Mesenchymal stem cell (in vitro differentiated cells and primary cell): ENCODE data around the gene CAVIN3.
"Not testable (repeated sequence)": the region's sequence is repeated elsewhere in the genome, so short reads cannot be mapped to it uniquely, and the experiment has no call there.

Experiments used
- DNase-seq: peaks from one replicate; pipeline ENCODE4 v3.0.0-alpha.2; 2013
- H2AFZ ChIP-seq: one replicate; pipeline ENCODE4 v1.6.1; 2013; ENCODE audit warnings: low read depth, mild to moderate bottlenecking, control low read depth, inconsistent platforms, low read length, moderate library complexity
- H2AK5ac ChIP-seq: 2 replicates; pipeline ENCODE4 v1.6.1; 2013; ENCODE audit warnings: low read length, moderate library complexity, mild to moderate bottlenecking, inconsistent platforms; ENCODE audit not compliant: severe bottlenecking
- H2BK120ac ChIP-seq: one replicate; pipeline ENCODE4 v1.6.1; 2013; ENCODE audit warnings: low read depth, mild to moderate bottlenecking, inconsistent platforms, low read length, moderate library complexity
- H2BK12ac ChIP-seq, 2 experiments: one replicate each; pipeline ENCODE4 v1.6.1; 2013; ENCODE audit warnings: inconsistent platforms in 2 of 2, low read length in 2 of 2, mild to moderate bottlenecking in 2 of 2, moderate library complexity in 2 of 2, control low read depth in 1 of 2
- H2BK15ac ChIP-seq: one replicate; pipeline ENCODE4 v1.6.1; 2013; ENCODE audit warnings: mild to moderate bottlenecking, low read depth, inconsistent platforms; ENCODE audit not compliant: poor library complexity, severe bottlenecking
- H2BK5ac ChIP-seq: 2 replicates; pipeline ENCODE4 v1.6.1; 2013; ENCODE audit warnings: low read depth, mild to moderate bottlenecking, low read length, control low read depth, inconsistent platforms; ENCODE audit not compliant: poor library complexity, severe bottlenecking
- H3K14ac ChIP-seq, 2 experiments: one replicate each; pipeline ENCODE4 v1.6.1; 2013; ENCODE audit warnings: inconsistent platforms in 2 of 2, low read length in 2 of 2, control low read depth in 1 of 2, mild to moderate bottlenecking in 1 of 2, moderate library complexity in 1 of 2
- H3K18ac ChIP-seq, 2 experiments: one replicate each; pipeline ENCODE4 v1.6.1; 2013; ENCODE audit warnings: inconsistent platforms in 2 of 2, low read length in 2 of 2, control low read depth in 1 of 2, low read depth in 1 of 2, mild to moderate bottlenecking in 1 of 2
- H3K23ac ChIP-seq, 2 experiments: one replicate each; pipeline ENCODE4 v1.6.1; 2013; ENCODE audit warnings: inconsistent platforms in 2 of 2, low read length in 2 of 2, mild to moderate bottlenecking in 2 of 2, moderate library complexity in 2 of 2, control low read depth in 1 of 2
- H3K27ac ChIP-seq: 2 replicates; pipeline ENCODE4 v1.5.1; 2013; ENCODE audit warnings: mild to moderate bottlenecking, moderate library complexity, low read length, control low read depth, inconsistent platforms; ENCODE audit not compliant: poor library complexity, severe bottlenecking
- H3K27me3 ChIP-seq, 2 experiments: 2 replicates each; pipeline versions ENCODE4 v1.6.1 to v1.7.0; 2013; ENCODE audit warnings: low read length in 2 of 2, mild to moderate bottlenecking in 2 of 2, moderate library complexity in 2 of 2, control low read depth in 1 of 2, inconsistent platforms in 1 of 2; ENCODE audit not compliant: control insufficient read depth in 1 of 2, insufficient read depth in 1 of 2
- H3K36me3 ChIP-seq, 2 experiments: 2 replicates each; pipeline versions ENCODE4 v1.6.1 to v1.7.0; 2013; ENCODE audit warnings: low read length in 2 of 2, control low read depth in 1 of 2, inconsistent platforms in 1 of 2, low read depth in 1 of 2, mild to moderate bottlenecking in 1 of 2; ENCODE audit not compliant: insufficient read depth in 2 of 2, control insufficient read depth in 1 of 2
- H3K4ac ChIP-seq, 2 experiments: one replicate each; pipeline ENCODE4 v1.6.1; 2013; ENCODE audit warnings: inconsistent platforms in 2 of 2, low read length in 2 of 2, mild to moderate bottlenecking in 2 of 2, moderate library complexity in 2 of 2, control low read depth in 1 of 2, low read depth in 1 of 2
- H3K4me1 ChIP-seq: 2 replicates; pipeline ENCODE4 v1.6.1; 2013; ENCODE audit warnings: low read depth, low read length, control low read depth; ENCODE audit not compliant: control insufficient read depth, insufficient read depth
- H3K4me2 ChIP-seq: 2 replicates; pipeline ENCODE4 v1.6.1; 2013; ENCODE audit warnings: low read length, mild to moderate bottlenecking, inconsistent platforms; ENCODE audit not compliant: poor library complexity, severe bottlenecking
- H3K4me3 ChIP-seq, 2 experiments: 2 replicates each; pipeline versions ENCODE4 v1.5.1 to v1.7.0; 2013; ENCODE audit warnings: low read length in 2 of 2, mild to moderate bottlenecking in 2 of 2, control low read depth in 1 of 2, low read depth in 1 of 2; ENCODE audit not compliant: insufficient read depth in 1 of 2
- H3K79me1 ChIP-seq: replicated peaks from 2 replicates; pipeline ENCODE4 v1.6.1; 2013; ENCODE audit warnings: mild to moderate bottlenecking, control low read depth, low read length, inconsistent platforms; ENCODE audit not compliant: poor library complexity, severe bottlenecking
- H3K9ac ChIP-seq: 2 replicates; pipeline ENCODE4 v1.7.0; 2013; ENCODE audit warnings: mild to moderate bottlenecking, low read length, moderate library complexity
- H3K9me3 ChIP-seq: 2 replicates; pipeline ENCODE4 v1.7.0; 2013; ENCODE audit warnings: mild to moderate bottlenecking, low read length; ENCODE audit not compliant: control insufficient read depth
- H4K8ac ChIP-seq: one replicate; pipeline ENCODE4 v1.6.1; 2013; ENCODE audit warnings: inconsistent platforms, mild to moderate bottlenecking, low read length, moderate library complexity
- H4K91ac ChIP-seq: one replicate; pipeline ENCODE4 v1.6.1; 2013; ENCODE audit warnings: mild to moderate bottlenecking, low read length, inconsistent platforms
- WGBS: methylation state at CpG from one replicate; pipeline ENCODE4 v1.1.7; 2013; ENCODE audit warnings: mixed read lengths; 5-methylcytosine and 5-hydroxymethylcytosine counted together

CAVIN3 gene

GRCh38 chr11:6280809-6281208, 39.5 kb downstream of the CAVIN3 start:
- not testable (repeated sequence) for H3K14ac ChIP-seq

GRCh38 chr11:6273188-6273587, 47.1 kb downstream of the CAVIN3 start:
- no peaks in the 10 kb centered on the region for H3K36me3 ChIP-seq
- peaks cover 8% of the 10 kb centered on the region for H3K9me3 ChIP-seq
- H4K91ac ChIP-seq, result no peak overlapping the region
- no peak overlapping the region for H3K14ac ChIP-seq
- H2BK5ac ChIP-seq, result no peak overlapping the region
- WGBS, result 28% methylated on average over 4 of the region's 4 CpGs
- H3K27me3 ChIP-seq, result no peaks in the 10 kb centered on the region
- no peak overlapping the region for H2BK120ac ChIP-seq
- no peak overlapping the region for H2BK12ac ChIP-seq
- H3K23ac ChIP-seq, result no peak overlapping the region
- H4K8ac ChIP-seq, result no peak overlapping the region
- no peak overlapping the region for H3K18ac ChIP-seq
- no peaks in the 10 kb centered on the region for H3K79me1 ChIP-seq
- no peak overlapping the region for H3K4me3 ChIP-seq
- no peak overlapping the region for H3K27ac ChIP-seq
- DNase-seq, result no peak
- no peaks in the 10 kb centered on the region for H3K4me1 ChIP-seq
- no peak overlapping the region for H2AFZ ChIP-seq
- no peak overlapping the region for H2BK15ac ChIP-seq
- H3K4me2 ChIP-seq, result no peak overlapping the region
- H3K4ac ChIP-seq, result no peak overlapping the region
- no peak overlapping the region for H2AK5ac ChIP-seq
- H3K9ac ChIP-seq, result no peak overlapping the region

More at GRCh38 chr11:6280809-6281208, 39.5 kb downstream of the CAVIN3 start:
- H2AK5ac ChIP-seq, H3K23ac ChIP-seq, H3K4me3 ChIP-seq, H2BK120ac ChIP-seq, H3K9me3 ChIP-seq, H3K4me2 ChIP-seq, H3K18ac ChIP-seq, H2BK15ac ChIP-seq, H2BK12ac ChIP-seq, H4K8ac ChIP-seq, H3K4me1 ChIP-seq, H3K9ac ChIP-seq, H3K4ac ChIP-seq, H2BK5ac ChIP-seq, H2AFZ ChIP-seq, H4K91ac ChIP-seq, H3K27ac ChIP-seq, H3K36me3 ChIP-seq, DNase-seq, H3K79me1 ChIP-seq: not testable (repeated sequence)
- peaks cover 10 to 15% of the 10 kb centered on the region in 2 experiments for H3K27me3 ChIP-seq
- WGBS, result 49% methylated on average over 7 of the region's 7 CpGs

- H3K27me3 ChIP-seq, result no peaks in the 10 kb centered on the region
- H4K8ac ChIP-seq, result no peak overlapping the region
- H3K36me3 ChIP-seq, result no peaks in the 10 kb centered on the region
- H2BK120ac ChIP-seq, result no peak overlapping the region
- H3K4me2 ChIP-seq, result no peak overlapping the region
- peaks cover 3% of the 10 kb centered on the region for H3K9me3 ChIP-seq
- WGBS, result 51% methylated on average over 3 of the region's 3 CpGs
- H3K4ac ChIP-seq, result no peak overlapping the region
- no peak for DNase-seq
- no peaks in the 10 kb centered on the region for H3K79me1 ChIP-seq
- no peak overlapping the region for H4K91ac ChIP-seq
- no peak overlapping the region for H3K9ac ChIP-seq
- no peak overlapping the region for H2BK12ac ChIP-seq
- no peak overlapping the region for H2AFZ ChIP-seq
- no peak overlapping the region for H3K14ac ChIP-seq
- no peak overlapping the region for H2BK15ac ChIP-seq
- no peak overlapping the region for H2BK5ac ChIP-seq
- no peak overlapping the region for H2AK5ac ChIP-seq
- H3K18ac ChIP-seq, result no peak overlapping the region
- no peak overlapping the region for H3K27ac ChIP-seq
- H3K4me1 ChIP-seq, result no peaks in the 10 kb centered on the region
- H3K23ac ChIP-seq, result no peak overlapping the region
- no peak overlapping the region for H3K4me3 ChIP-seq
Measured at GRCh38 chr11:6271598-6271997, 48.7 kb downstream of the CAVIN3 start.

GRCh38 chr11:6270584-6271246, 49.6 kb downstream of the CAVIN3 start:
- WGBS, result 90% methylated on average over 41 of the region's 41 CpGs

More at GRCh38 chr11:6270584-6271246, 49.6 kb downstream of the CAVIN3 start:
- H2AK5ac ChIP-seq, result no peak overlapping the region
- no peaks in the 10 kb centered on the region for H3K79me1 ChIP-seq
- H3K14ac ChIP-seq, result no peak overlapping the region
- H3K4me1 ChIP-seq, result no peaks in the 10 kb centered on the region
- no peak overlapping the region for H3K23ac ChIP-seq
- H2BK120ac ChIP-seq, result no peak overlapping the region
- H4K91ac ChIP-seq, result no peak overlapping the region
- H3K27ac ChIP-seq, result no peak overlapping the region
- no peak overlapping the region for H3K4me2 ChIP-seq
- no peak overlapping the region for H3K4ac ChIP-seq
- no peak overlapping the region for H3K9ac ChIP-seq
- no peak for DNase-seq
- no peaks in the 10 kb centered on the region for H3K36me3 ChIP-seq
- H3K18ac ChIP-seq, result no peak overlapping the region
- H2AFZ ChIP-seq, result no peak overlapping the region
- H4K8ac ChIP-seq, result no peak overlapping the region
- no peak overlapping the region for H2BK12ac ChIP-seq
- H3K27me3 ChIP-seq, result peaks cover 0 to 2% of the 10 kb centered on the region in 2 experiments
- no peak overlapping the region for H2BK5ac ChIP-seq
- no peak overlapping the region for H3K4me3 ChIP-seq
- no peaks in the 10 kb centered on the region for H3K9me3 ChIP-seq
- no peak overlapping the region for H2BK15ac ChIP-seq
